ENCODE measurements around the gene GLUD1.

GLUD1 gene

GRCh38 chr10:87072449-87072848 is 22.2 kb downstream of the GLUD1 start:
- no peak overlapping the region for H3K27ac ChIP-seq (ENCODE audit: extremely low read depth, low read depth, low read length)
- no peaks in the 10 kb centered on the region for H3K4me1 ChIP-seq (ENCODE audit: control insufficient read depth, insufficient read depth, low read length)
- TF ChIP-seq ZSCAN30 (tag by site-specific recombination; IDR thresholded peaks at IDR 0.05), result no peak
- no peak for TF ChIP-seq ZNF174 (tag by site-specific recombination; IDR thresholded peaks at IDR 0.05)
- no peak for TF ChIP-seq HOXC10 (CRISPR knock-in tag; IDR thresholded peaks at IDR 0.05)
- TF ChIP-seq MEIS1 (CRISPR knock-in tag; IDR thresholded peaks at IDR 0.05; ENCODE audit: borderline replicate concordance), result no peak
- no peak for TF ChIP-seq ZNF302 (tag by site-specific recombination; IDR thresholded peaks at IDR 0.05; ENCODE audit: low read depth)
- TF ChIP-seq ZBTB48 (tag by site-specific recombination; IDR thresholded peaks at IDR 0.05), result no peak
- TF ChIP-seq AEBP2 (tag by site-specific recombination; IDR thresholded peaks at IDR 0.05; ENCODE audit: borderline replicate concordance), result no peak
- no peak for TF ChIP-seq ZNF146 (tag by site-specific recombination; IDR thresholded peaks at IDR 0.05)
- no peak for TF ChIP-seq ZNF791 (tag by site-specific recombination; IDR thresholded peaks at IDR 0.05)
- TF ChIP-seq ZNF311 (tag by site-specific recombination; IDR thresholded peaks at IDR 0.05; ENCODE audit: borderline replicate concordance), result no peak
- TF ChIP-seq, protein P1, sequence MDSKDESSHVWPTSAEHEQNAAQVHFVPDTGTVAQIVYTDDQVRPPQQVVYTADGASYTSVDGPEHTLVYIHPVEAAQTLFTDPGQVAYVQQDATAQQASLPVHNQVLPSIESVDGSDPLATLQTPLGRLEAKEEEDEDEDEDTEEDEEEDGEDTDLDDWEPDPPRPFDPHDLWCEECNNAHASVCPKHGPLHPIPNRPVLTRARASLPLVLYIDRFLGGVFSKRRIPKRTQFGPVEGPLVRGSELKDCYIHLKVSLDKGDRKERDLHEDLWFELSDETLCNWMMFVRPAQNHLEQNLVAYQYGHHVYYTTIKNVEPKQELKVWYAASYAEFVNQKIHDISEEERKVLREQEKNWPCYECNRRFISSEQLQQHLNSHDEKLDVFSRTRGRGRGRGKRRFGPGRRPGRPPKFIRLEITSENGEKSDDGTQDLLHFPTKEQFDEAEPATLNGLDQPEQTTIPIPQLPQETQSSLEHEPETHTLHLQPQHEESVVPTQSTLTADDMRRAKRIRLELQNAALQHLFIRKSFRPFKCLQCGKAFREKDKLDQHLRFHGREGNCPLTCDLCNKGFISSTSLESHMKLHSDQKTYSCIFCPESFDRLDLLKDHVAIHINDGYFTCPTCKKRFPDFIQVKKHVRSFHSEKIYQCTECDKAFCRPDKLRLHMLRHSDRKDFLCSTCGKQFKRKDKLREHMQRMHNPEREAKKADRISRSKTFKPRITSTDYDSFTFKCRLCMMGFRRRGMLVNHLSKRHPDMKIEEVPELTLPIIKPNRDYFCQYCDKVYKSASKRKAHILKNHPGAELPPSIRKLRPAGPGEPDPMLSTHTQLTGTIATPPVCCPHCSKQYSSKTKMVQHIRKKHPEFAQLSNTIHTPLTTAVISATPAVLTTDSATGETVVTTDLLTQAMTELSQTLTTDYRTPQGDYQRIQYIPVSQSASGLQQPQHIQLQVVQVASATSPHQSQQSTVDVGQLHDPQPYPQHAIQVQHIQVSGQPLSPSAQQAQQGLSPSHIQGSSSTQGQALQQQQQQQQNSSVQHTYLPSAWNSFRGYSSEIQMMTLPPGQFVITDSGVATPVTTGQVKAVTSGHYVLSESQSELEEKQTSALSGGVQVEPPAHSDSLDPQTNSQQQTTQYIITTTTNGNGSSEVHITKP (tag by site-specific recombination; IDR thresholded peaks at IDR 0.05), result no peak
- TF ChIP-seq ZNF121 (tag by site-specific recombination; IDR thresholded peaks at IDR 0.05), result no peak
- TF ChIP-seq, protein P2, sequence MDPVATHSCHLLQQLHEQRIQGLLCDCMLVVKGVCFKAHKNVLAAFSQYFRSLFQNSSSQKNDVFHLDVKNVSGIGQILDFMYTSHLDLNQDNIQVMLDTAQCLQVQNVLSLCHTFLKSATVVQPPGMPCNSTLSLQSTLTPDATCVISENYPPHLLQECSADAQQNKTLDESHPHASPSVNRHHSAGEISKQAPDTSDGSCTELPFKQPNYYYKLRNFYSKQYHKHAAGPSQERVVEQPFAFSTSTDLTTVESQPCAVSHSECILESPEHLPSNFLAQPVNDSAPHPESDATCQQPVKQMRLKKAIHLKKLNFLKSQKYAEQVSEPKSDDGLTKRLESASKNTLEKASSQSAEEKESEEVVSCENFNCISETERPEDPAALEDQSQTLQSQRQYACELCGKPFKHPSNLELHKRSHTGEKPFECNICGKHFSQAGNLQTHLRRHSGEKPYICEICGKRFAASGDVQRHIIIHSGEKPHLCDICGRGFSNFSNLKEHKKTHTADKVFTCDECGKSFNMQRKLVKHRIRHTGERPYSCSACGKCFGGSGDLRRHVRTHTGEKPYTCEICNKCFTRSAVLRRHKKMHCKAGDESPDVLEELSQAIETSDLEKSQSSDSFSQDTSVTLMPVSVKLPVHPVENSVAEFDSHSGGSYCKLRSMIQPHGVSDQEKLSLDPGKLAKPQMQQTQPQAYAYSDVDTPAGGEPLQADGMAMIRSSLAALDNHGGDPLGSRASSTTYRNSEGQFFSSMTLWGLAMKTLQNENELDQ (tag by site-specific recombination; IDR thresholded peaks at IDR 0.05; ENCODE audit: low read depth), result no peak
- TF ChIP-seq ZNF211 (tag by site-specific recombination; IDR thresholded peaks at IDR 0.05; ENCODE audit: low read depth), result no peak
- no peak for TF ChIP-seq ZNF239 (tag by site-specific recombination; IDR thresholded peaks at IDR 0.05)
- no peak for TF ChIP-seq ZNF571 (tag by site-specific recombination; IDR thresholded peaks at IDR 0.05)
- H3K9me3 ChIP-seq (ENCODE audit: control insufficient read depth, insufficient read depth, low read depth, low read length), result no peaks in the 10 kb centered on the region
- CTCF ChIA-PET, result interaction anchor here (0.6 kb wide), 1 partner anchor 507 kb away, joined by 4 read pairs; no protein-coding TSS in a partner anchor
- H3K4me3 ChIP-seq (ENCODE audit: low read depth, low read length), result no peak overlapping the region
- POLR2A ChIA-PET, result no interaction called here
- peaks cover 28 to 55% of the 10 kb centered on the region in 2 experiments for H3K36me3 ChIP-seq (ENCODE audit: control insufficient read depth in 2 of 2, insufficient read depth in 1 of 2, low read length in 2 of 2)

DNA sequence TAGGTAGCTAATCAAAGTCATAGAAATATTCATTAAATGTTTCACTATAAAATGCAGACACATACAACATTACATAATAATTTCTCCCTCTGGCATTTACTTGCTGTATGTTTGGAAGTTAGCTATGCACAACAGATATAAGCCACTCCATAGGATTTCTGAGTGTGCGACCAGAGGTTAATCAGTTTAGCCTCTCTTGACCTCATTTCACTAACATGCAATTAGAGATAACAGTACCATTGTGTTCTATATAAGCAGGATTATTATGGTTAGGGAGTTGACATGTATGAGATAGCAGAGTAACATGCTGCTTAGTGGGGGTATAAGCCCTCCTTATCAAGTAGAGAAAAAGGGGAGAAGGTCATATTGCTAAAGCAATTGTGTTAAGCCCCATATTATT is 26.4 kb downstream of the GLUD1 start:
- no peaks in the 10 kb centered on the region for H3K4me1 ChIP-seq (ENCODE audit: control insufficient read depth, insufficient read depth, low read length)
- no peaks in the 10 kb centered on the region for H3K9me3 ChIP-seq (ENCODE audit: control insufficient read depth, insufficient read depth, low read depth, low read length)
- no peak overlapping the region for H3K4me3 ChIP-seq (ENCODE audit: low read depth, low read length)
- POLR2A ChIA-PET, result no interaction called here
- CTCF ChIA-PET, result no interaction called here
- TF ChIP-seq KLF1 (tag by site-specific recombination; IDR thresholded peaks at IDR 0.05) (no peak), ZNF433 (tag by site-specific recombination; IDR thresholded peaks at IDR 0.05; ENCODE audit: low read depth) (no peak), AEBP2 (tag by site-specific recombination; IDR thresholded peaks at IDR 0.05; ENCODE audit: borderline replicate concordance) (no peak), SCRT1 (tag by site-specific recombination; IDR thresholded peaks at IDR 0.05; ENCODE audit: borderline replicate concordance) (no peak), ZNF24 (tag by site-specific recombination; IDR thresholded peaks at IDR 0.05) (no peak), GLI2 (tag by site-specific recombination; IDR thresholded peaks at IDR 0.05; ENCODE audit: borderline replicate concordance, low read depth) (no peak), TRIM28 (IDR thresholded peaks at IDR 0.05; ENCODE audit: borderline replicate concordance, low read length) (no peak)
- TF ChIP-seq, protein P3, sequence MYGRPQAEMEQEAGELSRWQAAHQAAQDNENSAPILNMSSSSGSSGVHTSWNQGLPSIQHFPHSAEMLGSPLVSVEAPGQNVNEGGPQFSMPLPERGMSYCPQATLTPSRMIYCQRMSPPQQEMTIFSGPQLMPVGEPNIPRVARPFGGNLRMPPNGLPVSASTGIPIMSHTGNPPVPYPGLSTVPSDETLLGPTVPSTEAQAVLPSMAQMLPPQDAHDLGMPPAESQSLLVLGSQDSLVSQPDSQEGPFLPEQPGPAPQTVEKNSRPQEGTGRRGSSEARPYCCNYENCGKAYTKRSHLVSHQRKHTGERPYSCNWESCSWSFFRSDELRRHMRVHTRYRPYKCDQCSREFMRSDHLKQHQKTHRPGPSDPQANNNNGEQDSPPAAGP (tag by site-specific recombination; IDR thresholded peaks at IDR 0.05), result no peak
- TF ChIP-seq, protein P4, sequence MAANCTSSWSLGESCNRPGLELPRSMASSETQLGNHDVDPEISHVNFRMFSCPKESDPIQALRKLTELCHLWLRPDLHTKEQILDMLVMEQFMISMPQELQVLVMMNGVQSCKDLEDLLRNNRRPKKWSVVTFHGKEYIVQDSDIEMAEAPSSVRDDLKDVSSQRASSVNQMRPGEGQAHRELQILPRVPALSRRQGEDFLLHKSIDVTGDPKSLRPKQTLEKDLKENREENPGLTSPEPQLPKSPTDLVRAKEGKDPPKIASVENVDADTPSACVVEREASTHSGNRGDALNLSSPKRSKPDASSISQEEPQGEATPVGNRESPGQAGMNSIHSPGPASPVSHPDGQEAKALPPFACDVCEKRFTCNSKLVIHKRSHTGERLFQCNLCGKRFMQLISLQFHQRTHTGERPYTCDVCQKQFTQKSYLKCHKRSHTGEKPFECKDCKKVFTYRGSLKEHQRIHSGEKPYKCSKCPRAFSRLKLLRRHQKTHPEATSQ (tag by site-specific recombination; IDR thresholded peaks at IDR 0.05), result no peak
- H3K36me3 ChIP-seq (ENCODE audit: control insufficient read depth in 2 of 2, insufficient read depth in 1 of 2, low read length in 2 of 2), result peaks cover 39 to 75% of the 10 kb centered on the region in 2 experiments
- H3K27ac ChIP-seq (ENCODE audit: extremely low read depth, low read depth, low read length), result no peak overlapping the region
